CD4-positive, alpha-beta T cell treated with Interleukin-2 at 100 ng/mL for 4 hours (primary cell): ENCODE measurements around the gene IFRD1.
"Not testable (repeated sequence)": the region's sequence is repeated elsewhere in the genome, so short reads cannot be mapped to it uniquely, and the experiment has no call there.

Experiments used
- DNase-seq: peaks from one replicate; pipeline ENCODE4 v3.0.0-alpha.2; 2020; ENCODE audit warnings: low spot score

Gene IFRD1

GRCh38 chr7:112488264-112488552 lies 37.9 kb downstream of the IFRD1 start:
- DNase-seq = no peak

- no peak for DNase-seq
These were observed 41.9 kb downstream of the IFRD1 start for GRCh38 chr7:112492186-112492585.

GRCh38 chr7:112494656-112495055 lies 44.4 kb downstream of the IFRD1 start:
- no peak for DNase-seq

GRCh38 chr7:112495156-112495788 lies 45.0 kb downstream of the IFRD1 start:
- no peak for DNase-seq

- DNase-seq = peak; percentile 30
These were observed 45.7 kb downstream of the IFRD1 start for GRCh38 chr7:112495810-112496462.

- no peak for DNase-seq
These were observed 47.2 kb downstream of the IFRD1 start for GRCh38 chr7:112497481-112497880.

GRCh38 chr7:112500619-112501018 lies 50.4 kb downstream of the IFRD1 start:
- no peak for DNase-seq

- no peak for DNase-seq
These were observed 51.7 kb downstream of the IFRD1 start for GRCh38 chr7:112501801-112502503.

- no peak for DNase-seq
These were observed 52.4 kb downstream of the IFRD1 start for GRCh38 chr7:112502700-112503099.

- no peak for DNase-seq
These were observed 53.2 kb downstream of the IFRD1 start for GRCh38 chr7:112503361-112503972.

- no peak for DNase-seq
These were observed 53.9 kb downstream of the IFRD1 start for GRCh38 chr7:112504093-112504695.

GRCh38 chr7:112505495-112505894 lies 55.2 kb downstream of the IFRD1 start:
- DNase-seq = no peak

- DNase-seq = no peak
These were observed 58.1 kb downstream of the IFRD1 start for GRCh38 chr7:112508404-112508803.

- DNase-seq = no peak
These were observed 59.1 kb downstream of the IFRD1 start for GRCh38 chr7:112509402-112509801.

- DNase-seq = no peak
These were observed 59.9 kb downstream of the IFRD1 start for GRCh38 chr7:112510001-112510742.

- no peak for DNase-seq
These were observed 60.5 kb downstream of the IFRD1 start for GRCh38 chr7:112510743-112511110.

GRCh38 chr7:112511451-112512202 lies 61.4 kb downstream of the IFRD1 start:
- no peak for DNase-seq

GRCh38 chr7:112512451-112513210 lies 62.4 kb downstream of the IFRD1 start:
- DNase-seq = no peak

- DNase-seq = no peak
These were observed 65.7 kb downstream of the IFRD1 start for GRCh38 chr7:112515989-112516388.

GRCh38 chr7:112516418-112516817 lies 66.2 kb downstream of the IFRD1 start:
- DNase-seq = not testable (repeated sequence)

- no peak for DNase-seq
These were observed 67.2 kb downstream of the IFRD1 start for GRCh38 chr7:112517487-112517886.
